OCI-LY7 (cell line): ENCODE results near the gene MEF2A. TPM values are rescaled to one million over a fixed set of nuclear protein-coding genes. Genes with fewer than 3 reads are reported as not detected.

Experiments
- BruUV-seq: library from RNA; stranded (reverse); fragments of 400-500 nt; replicated peaks from 2 replicates; lab custom pipeline; 2021; lab: Mats Ljungman, UMichigan
- CTCF ChIA-PET: fragments of 300-600 bp; sonication (Branson Sonifier 250); formaldehyde crosslinking; loops from one replicate; lab custom pipeline; 2022; ENCODE audit warnings: antibody characterized with exemption; ENCODE audit not compliant: unreplicated experiment; lab: Charles Lee
- POLR2A ChIA-PET: fragments of 300-600 bp; sonication (Branson Sonifier 250); formaldehyde crosslinking; loops from one replicate; lab custom pipeline; 2022; ENCODE audit warnings: antibody characterized with exemption; lab: Charles Lee
- DNase-seq: peaks from one replicate; pipeline ENCODE4 v3.0.0-alpha.2; 2015; ENCODE audit warnings: low spot score
- H2AFZ ChIP-seq: fragments of 200-600 bp; sonication (generic), shearing (Covaris generic); 2 replicates; pipeline ENCODE4 v1.6.1; 2014; ENCODE audit warnings: mild to moderate bottlenecking, antibody characterized with exemption, low read length, moderate library complexity
- H3K27ac ChIP-seq: fragments of 200-600 bp; sonication (generic); 2 replicates; pipeline ENCODE4 v1.5.1; 2014; ENCODE audit warnings: mixed run types, low read depth, mild to moderate bottlenecking, moderate library complexity, low read length, inconsistent platforms; ENCODE audit not compliant: poor library complexity, severe bottlenecking
- H3K36me3 ChIP-seq: fragments of 200-600 bp; sonication (generic); 2 replicates; pipeline ENCODE4 v1.6.1; 2014; ENCODE audit warnings: mild to moderate bottlenecking, antibody characterized with exemption, low read length, moderate library complexity, mixed read lengths; ENCODE audit not compliant: insufficient read depth
- H3K4me1 ChIP-seq: fragments of 200-600 bp; sonication (generic); 2 replicates; pipeline ENCODE4 v1.5.1; 2014; ENCODE audit warnings: mild to moderate bottlenecking, low read length; ENCODE audit not compliant: insufficient read depth, poor library complexity, severe bottlenecking
- H3K4me2 ChIP-seq: fragments of 200-600 bp; sonication (generic); 2 replicates; pipeline ENCODE4 v1.6.1; 2014; ENCODE audit warnings: mild to moderate bottlenecking, low read length
- H3K4me3 ChIP-seq: fragments of 200-600 bp; sonication (generic); 2 replicates; pipeline ENCODE4 v1.5.1; 2014; ENCODE audit warnings: mild to moderate bottlenecking, low read depth, low read length; ENCODE audit not compliant: poor library complexity, severe bottlenecking
- H3K79me2 ChIP-seq: fragments of 200-600 bp; sonication (generic); 2 replicates; pipeline ENCODE4 v1.6.1; 2016; ENCODE audit warnings: low read depth, mild to moderate bottlenecking, low read length, moderate library complexity, mixed read lengths; ENCODE audit not compliant: insufficient read depth
- H3K9me2 ChIP-seq: fragments of 200-600 bp; sonication (generic); 2 replicates; pipeline ENCODE4 v1.6.1; 2016; ENCODE audit warnings: mild to moderate bottlenecking, low read length, mixed read lengths; ENCODE audit not compliant: insufficient read depth
- H3K9me3 ChIP-seq: fragments of 200-600 bp; sonication (generic); 2 replicates; pipeline ENCODE4 v1.6.1; 2014; ENCODE audit warnings: mild to moderate bottlenecking, mixed run types, low read length, mixed read lengths
- H4K20me1 ChIP-seq: fragments of 200-600 bp; sonication (generic); 2 replicates; pipeline ENCODE4 v1.6.1; 2014; ENCODE audit warnings: mild to moderate bottlenecking, antibody characterized with exemption, low read length, moderate library complexity, mixed read lengths; ENCODE audit not compliant: insufficient read depth
- EZH2phosphoT487 ChIP-seq: fragments of 200-600 bp; sonication (generic); IDR thresholded peaks from 2 replicates; pipeline ENCODE4 v1.6.1; 2018; ENCODE audit warnings: low read depth, borderline replicate concordance, mild to moderate bottlenecking, mixed run types, antibody characterized with exemption, low read length, moderate library complexity, mixed read lengths
- intact Hi-C: fragments of 100-400 bp; cut with micrococcal nuclease; formaldehyde crosslinking; loops from one replicate; pipeline ENCODE4 v1.10.0; 2022; ENCODE audit not compliant: unreplicated experiment
- total RNA-seq, 2 experiments: library from RNA; depleted of rRNA in 1 of 2; stranded (reverse); fragments of >200 nt in 1 of 2; shearing (Covaris generic) in 1 of 2; gene quantifications; 2 replicates each; pipeline ENCODE4 v1.2.3, GENCODE V29; 2014 to 2022
- TF ChIP-seq, protein P1 (sequence below): fragments of 200-600 bp; sonication (generic); conservative IDR thresholded peaks from 2 replicates; pipeline ENCODE4 v1.5.1; 2014; ENCODE audit warnings: mild to moderate bottlenecking, antibody characterized with exemption, low read length, moderate library complexity, mixed read lengths

Gene MEF2A
- total RNA-seq, 2 experiments from 2014 or later: 28.0 to 38.2 TPM

DNA sequence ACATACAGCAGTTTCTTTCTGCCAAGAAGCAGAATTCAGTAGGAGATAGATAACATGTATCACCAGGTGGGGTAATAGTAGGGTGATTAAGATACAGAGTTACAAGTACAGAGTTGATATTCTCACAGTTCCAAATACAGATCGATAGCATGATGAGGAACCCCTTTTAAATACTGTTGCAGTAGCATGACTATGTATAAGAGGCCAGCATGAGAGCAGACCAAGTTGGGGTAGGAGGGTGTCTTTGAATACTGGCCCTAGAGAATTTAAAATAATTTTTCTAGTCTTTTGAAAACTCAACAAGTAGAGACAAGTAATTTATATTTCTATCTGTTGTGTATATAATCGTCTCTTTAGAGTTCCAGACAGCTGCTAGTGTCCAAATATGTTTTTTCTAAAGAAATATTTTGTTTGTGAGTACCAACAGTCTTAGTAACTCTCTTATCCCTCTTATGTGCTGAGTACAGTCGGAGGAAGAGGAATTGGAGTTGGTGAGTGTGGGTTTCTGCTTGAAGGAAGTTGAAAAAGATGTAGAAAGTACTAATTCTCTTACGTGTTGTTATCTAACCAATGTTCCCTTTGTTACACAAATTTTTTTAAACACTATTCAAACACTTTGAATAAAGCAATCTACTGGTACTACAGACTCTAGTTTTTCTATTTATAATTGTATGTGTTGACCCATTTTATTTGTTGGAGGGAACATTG lies 137.3 kb downstream of the MEF2A start:
- Histone ChIP-seq H3K79me2 (no peaks in the 10 kb centered on the region), H3K4me1 (peaks cover 9% of the 10 kb centered on the region), H4K20me1 (no peaks in the 10 kb centered on the region), H3K4me2 (no peak overlapping the region), H3K4me3 (no peak overlapping the region), H3K36me3 (no peaks in the 10 kb centered on the region), H3K9me3 (no peaks in the 10 kb centered on the region), H2AFZ (no peak overlapping the region), H3K9me2 (no peaks in the 10 kb centered on the region), H3K27ac (no peak overlapping the region)
- ChIA-PET POLR2A (no interaction called here), CTCF (no interaction called here)
- TF ChIP-seq, protein P1, sequence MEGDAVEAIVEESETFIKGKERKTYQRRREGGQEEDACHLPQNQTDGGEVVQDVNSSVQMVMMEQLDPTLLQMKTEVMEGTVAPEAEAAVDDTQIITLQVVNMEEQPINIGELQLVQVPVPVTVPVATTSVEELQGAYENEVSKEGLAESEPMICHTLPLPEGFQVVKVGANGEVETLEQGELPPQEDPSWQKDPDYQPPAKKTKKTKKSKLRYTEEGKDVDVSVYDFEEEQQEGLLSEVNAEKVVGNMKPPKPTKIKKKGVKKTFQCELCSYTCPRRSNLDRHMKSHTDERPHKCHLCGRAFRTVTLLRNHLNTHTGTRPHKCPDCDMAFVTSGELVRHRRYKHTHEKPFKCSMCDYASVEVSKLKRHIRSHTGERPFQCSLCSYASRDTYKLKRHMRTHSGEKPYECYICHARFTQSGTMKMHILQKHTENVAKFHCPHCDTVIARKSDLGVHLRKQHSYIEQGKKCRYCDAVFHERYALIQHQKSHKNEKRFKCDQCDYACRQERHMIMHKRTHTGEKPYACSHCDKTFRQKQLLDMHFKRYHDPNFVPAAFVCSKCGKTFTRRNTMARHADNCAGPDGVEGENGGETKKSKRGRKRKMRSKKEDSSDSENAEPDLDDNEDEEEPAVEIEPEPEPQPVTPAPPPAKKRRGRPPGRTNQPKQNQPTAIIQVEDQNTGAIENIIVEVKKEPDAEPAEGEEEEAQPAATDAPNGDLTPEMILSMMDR: no peak
- TF ChIP-seq EZH2phosphoT487: no peak
- intact Hi-C loops: loop anchor here (10.0 kb wide), 2 partner anchors 188 to 298 kb away; no protein-coding TSS in a partner anchor
- no peak for DNase-seq
- no TSS peak for BruUV-seq

DNA sequence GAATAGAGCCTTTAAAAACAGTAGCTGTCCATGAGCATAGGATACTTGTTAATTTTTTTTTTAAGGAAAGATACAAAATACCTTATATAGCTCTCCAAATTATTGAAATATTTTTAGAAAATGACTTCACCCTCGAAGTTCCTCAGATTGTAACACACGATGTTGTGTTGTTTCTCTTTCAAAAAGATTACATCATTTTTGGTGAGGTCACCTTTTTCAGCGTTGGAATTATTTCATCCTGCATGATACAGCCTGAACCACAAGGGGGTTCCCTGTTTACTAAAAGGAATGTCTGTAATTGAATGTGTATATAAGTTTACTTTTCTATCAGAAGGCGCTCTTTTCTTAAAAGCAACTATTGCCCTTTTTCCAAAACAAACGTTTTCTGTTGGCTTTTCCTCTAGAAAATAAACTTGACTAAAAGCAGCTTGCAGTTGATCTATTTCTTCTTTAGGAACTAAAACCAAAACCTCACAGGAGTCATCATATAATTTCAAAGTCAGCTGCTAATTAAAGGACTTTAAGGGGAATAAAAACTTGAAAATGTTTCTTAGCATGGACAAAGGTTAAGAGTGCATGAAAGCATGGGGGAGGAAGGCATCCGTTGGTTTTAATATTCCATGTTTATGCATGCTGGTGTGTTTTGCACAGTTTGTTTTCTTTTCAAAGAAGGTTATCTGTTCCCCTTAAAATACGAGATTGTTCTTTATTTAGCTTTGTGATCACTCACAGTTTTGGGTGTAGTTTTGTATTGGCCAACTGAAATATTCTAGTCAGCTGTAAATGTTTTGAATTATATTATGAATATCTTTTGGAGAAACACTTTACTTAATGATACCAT lies 138.0 kb downstream of the MEF2A start:
- no peak overlapping the region for H3K4me2 ChIP-seq
- BruUV-seq: no TSS peak
- H3K79me2 ChIP-seq: no peaks in the 10 kb centered on the region
- H3K36me3 ChIP-seq: no peaks in the 10 kb centered on the region
- peaks cover 9% of the 10 kb centered on the region for H3K4me1 ChIP-seq
- no peaks in the 10 kb centered on the region for H3K9me2 ChIP-seq
- no peaks in the 10 kb centered on the region for H4K20me1 ChIP-seq
- no peaks in the 10 kb centered on the region for H3K9me3 ChIP-seq
- ChIA-PET CTCF (interaction anchor here (1.1 to 1.6 kb wide), 2 partner anchors 29 to 431 kb away, joined by 5 to 9 read pairs; partner anchors contain the start of gene LYSMD4), POLR2A (interaction anchor here (0.5 to 1.6 kb wide), 8 partner anchors 12 to 431 kb away, joined by 3 to 4 read pairs (median 4); no protein-coding TSS in a partner anchor)
- no peak overlapping the region for H2AFZ ChIP-seq
- H3K27ac ChIP-seq: peak overlapping the region; percentile 20
- intact Hi-C loops: loop anchor here (1.0 to 10.0 kb wide), 5 partner anchors 139 to 431 kb away; partner anchors contain the start of gene MEF2A
- no peak overlapping the region for H3K4me3 ChIP-seq
- TF ChIP-seq EZH2phosphoT487: no peak
- TF ChIP-seq, protein P1: no peak
- peak; percentile 16 for DNase-seq
